Measurements from ENCODE around the gene EPS8L2.

Gene EPS8L2

DNA sequence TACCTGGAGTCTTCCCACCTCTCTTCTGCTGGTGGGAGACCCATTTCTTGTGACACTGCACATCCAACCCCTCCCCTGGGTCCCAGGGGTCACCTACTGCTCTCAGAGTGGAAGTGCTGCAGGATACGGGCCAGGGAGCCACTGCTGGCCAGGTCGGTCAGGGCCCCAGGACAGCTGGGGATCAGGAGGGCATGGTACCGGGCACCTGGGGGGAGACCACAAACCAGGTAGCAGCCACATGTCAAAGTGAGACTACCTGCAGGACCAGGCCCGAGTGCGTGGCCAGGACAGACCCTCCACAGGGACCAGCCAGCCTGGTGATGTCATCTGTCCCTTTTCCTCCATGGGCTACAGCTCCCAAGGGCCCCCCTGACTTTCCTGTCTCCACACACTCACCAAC is 67.4 kb downstream of the EPS8L2 start:
- Histone ChIP-seq H3K4me3 (no peak overlapping the region), H3K27ac (no peak overlapping the region)
- TF ChIP-seq, protein P1, sequence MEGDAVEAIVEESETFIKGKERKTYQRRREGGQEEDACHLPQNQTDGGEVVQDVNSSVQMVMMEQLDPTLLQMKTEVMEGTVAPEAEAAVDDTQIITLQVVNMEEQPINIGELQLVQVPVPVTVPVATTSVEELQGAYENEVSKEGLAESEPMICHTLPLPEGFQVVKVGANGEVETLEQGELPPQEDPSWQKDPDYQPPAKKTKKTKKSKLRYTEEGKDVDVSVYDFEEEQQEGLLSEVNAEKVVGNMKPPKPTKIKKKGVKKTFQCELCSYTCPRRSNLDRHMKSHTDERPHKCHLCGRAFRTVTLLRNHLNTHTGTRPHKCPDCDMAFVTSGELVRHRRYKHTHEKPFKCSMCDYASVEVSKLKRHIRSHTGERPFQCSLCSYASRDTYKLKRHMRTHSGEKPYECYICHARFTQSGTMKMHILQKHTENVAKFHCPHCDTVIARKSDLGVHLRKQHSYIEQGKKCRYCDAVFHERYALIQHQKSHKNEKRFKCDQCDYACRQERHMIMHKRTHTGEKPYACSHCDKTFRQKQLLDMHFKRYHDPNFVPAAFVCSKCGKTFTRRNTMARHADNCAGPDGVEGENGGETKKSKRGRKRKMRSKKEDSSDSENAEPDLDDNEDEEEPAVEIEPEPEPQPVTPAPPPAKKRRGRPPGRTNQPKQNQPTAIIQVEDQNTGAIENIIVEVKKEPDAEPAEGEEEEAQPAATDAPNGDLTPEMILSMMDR (IDR thresholded peaks at IDR 0.05) = no peak
- DNase-seq (ENCODE audit: low spot score) = no peak

DNA sequence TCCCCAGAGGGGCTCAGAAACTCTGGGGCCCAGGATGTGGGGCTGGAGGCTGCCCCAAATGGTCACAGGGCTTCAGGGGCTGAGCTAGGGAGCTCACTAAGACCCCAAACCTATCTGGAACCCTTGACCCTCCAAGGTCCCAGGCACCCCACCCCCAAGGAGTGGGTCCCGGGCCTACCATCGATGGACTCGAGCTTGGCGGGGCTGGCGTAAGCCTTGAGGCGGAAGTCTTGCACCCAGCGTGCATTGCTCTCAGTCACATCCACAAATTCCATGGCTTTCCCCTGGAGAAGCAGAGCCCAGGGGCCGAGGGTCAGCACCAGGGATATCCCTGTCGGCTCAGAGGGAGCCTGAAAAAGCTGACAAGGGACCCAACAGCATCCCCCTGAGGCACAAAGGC is 67.8 kb downstream of the EPS8L2 start:
- DNase-seq (ENCODE audit: low spot score) = no peak
- H3K27ac ChIP-seq = no peak overlapping the region
- TF ChIP-seq, protein P1 (IDR thresholded peaks at IDR 0.05) = no peak
- H3K4me3 ChIP-seq = no peak overlapping the region

DNA sequence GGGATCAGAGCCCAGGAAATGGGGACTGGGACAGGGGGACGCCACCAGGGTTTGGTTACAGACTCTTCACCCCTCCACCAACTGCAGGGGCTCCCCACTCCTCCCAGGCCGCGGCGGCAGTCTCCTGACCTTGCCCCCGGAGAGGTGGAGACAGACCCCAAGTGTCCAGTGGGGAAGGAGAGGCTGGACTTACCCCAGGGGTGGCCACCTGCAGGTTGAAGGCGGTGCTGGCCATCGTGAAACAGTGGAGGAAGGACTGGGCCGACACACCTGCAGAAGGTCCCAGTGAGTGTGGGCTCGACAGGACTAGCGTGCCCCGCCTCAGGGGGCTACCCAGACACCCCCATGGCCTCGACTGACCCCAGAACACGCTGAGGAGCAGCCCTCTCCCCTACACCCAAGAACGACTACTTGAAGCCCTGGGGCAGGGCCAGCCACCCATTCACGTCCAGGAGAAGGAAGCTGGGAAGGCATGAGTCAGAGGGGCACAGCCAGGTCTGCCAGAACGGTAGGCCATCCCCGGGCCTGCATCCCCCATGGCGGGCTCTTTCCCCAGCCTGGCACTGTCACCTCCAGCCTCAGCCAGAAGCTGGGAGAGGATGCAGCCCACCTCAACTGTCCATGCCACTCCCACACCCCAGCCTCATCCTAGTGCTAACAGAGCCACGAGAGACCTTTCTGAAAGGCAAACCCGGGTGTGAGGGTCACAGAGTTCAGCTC is 69.0 kb downstream of the EPS8L2 start:
- DNase-seq (ENCODE audit: low spot score) = no peak
- TF ChIP-seq, protein P1 (IDR thresholded peaks at IDR 0.05) = no peak

DNA sequence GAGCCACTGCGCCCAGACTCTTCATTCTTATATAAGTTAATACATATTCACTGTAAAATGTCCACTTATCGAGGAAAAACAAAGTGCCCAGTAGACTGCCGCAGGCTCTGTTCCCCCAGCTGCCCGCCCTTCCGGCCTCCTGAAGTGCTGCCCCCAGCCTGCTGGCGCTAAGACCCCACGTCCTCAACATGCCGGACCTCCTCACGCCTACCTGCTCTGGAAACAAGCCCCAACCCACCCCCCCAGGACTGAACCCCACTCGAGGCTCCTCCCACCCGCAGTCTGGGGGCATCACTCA is 70.2 kb downstream of the EPS8L2 start:
- TF ChIP-seq, protein P1 (IDR thresholded peaks at IDR 0.05) = no peak
- DNase-seq (ENCODE audit: low spot score) = no peak
- H3K4me3 ChIP-seq = peak overlapping the region; percentile 95
- no peak overlapping the region for H3K27ac ChIP-seq

More for the DNA sequence above, 69.0 kb downstream of the EPS8L2 start:
- Histone ChIP-seq H3K27ac (no peak overlapping the region), H3K4me3 (peak overlapping the region; percentile 1)

DNA sequence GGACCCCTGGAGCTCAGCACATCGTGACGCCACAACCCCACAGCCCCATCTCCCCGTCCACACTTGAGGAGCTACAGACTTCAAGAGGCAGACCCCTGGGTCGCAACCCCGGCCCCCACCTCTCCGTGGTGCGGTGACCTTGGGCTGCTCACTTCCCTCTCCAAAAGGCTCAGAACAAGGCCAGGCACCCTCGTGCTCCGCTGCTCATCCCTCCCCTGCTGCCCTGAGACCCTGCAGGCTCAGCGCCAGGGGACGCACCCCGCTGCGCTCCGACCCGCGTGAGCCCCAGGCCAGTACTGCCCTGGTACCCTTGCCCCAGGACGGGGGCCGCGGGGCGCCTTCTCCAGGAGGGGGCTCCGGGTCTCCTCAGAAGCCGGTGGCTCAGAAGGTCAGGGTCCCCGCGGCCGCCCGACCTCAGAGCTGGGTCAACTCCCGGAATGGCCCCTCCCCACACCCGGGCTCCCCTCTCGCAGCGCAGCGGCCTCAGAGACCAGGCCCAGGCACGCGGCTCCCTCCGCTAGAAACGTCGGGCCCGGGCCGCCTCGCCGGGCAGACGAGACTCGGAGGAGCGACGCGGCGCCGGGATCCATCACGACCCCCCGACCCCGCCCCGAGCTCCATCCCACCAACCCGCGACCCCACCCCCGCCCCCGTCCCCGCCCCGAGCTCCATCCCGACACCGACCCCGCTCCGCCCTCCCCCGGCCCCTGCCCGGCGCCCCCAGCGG is 70.7 kb downstream of the EPS8L2 start:
- H3K27ac ChIP-seq = peak overlapping the region; percentile 63 to 82

More for the DNA sequence above, 70.7 kb downstream of the EPS8L2 start:
- DNase-seq (ENCODE audit: low spot score) = no peak
- peak overlapping the region; percentile 95 for H3K4me3 ChIP-seq
- TF ChIP-seq, protein P1 (IDR thresholded peaks at IDR 0.05) = no peak
